Mesendoderm (in vitro differentiated cells): ENCODE results near the gene USH1G.

Experiments used
- DNase-seq: peaks from one replicate; pipeline ENCODE4 v3.0.0; 2013
- H2AK5ac ChIP-seq: 2 replicates; pipeline ENCODE4 v1.6.1; 2013; ENCODE audit warnings: low read length, inconsistent platforms
- H2BK120ac ChIP-seq: 2 replicates; pipeline ENCODE4 v1.6.1; 2013; ENCODE audit warnings: low read depth, mild to moderate bottlenecking, low read length, moderate library complexity, mixed read lengths
- H2BK15ac ChIP-seq: replicated peaks from 2 replicates; pipeline ENCODE4 v1.6.1; 2013; ENCODE audit warnings: low read depth, mild to moderate bottlenecking, moderate library complexity
- H2BK5ac ChIP-seq: 2 replicates; pipeline ENCODE4 v1.6.1; 2013; ENCODE audit warnings: low read length, inconsistent platforms
- H3K18ac ChIP-seq: 2 replicates; pipeline ENCODE4 v1.6.1; 2013; ENCODE audit warnings: mild to moderate bottlenecking, low read length, mixed read lengths
- H3K23ac ChIP-seq: one replicate; pipeline ENCODE4 v1.6.1; 2013; ENCODE audit warnings: low read length
- H3K27ac ChIP-seq: 2 replicates; pipeline ENCODE4 v1.5.1; 2013; ENCODE audit warnings: low read depth, mild to moderate bottlenecking, inconsistent platforms, low read length, moderate library complexity
- H3K27me3 ChIP-seq: 2 replicates; pipeline ENCODE4 v1.6.1; 2013; ENCODE audit warnings: low read length, control low read depth, mild to moderate bottlenecking, inconsistent platforms; ENCODE audit not compliant: insufficient read depth, poor library complexity
- H3K36me3 ChIP-seq: 2 replicates; pipeline ENCODE4 v1.6.1; 2013; ENCODE audit warnings: low read length, inconsistent platforms; ENCODE audit not compliant: control insufficient read depth, insufficient read depth
- H3K4ac ChIP-seq: one replicate; pipeline ENCODE4 v1.6.1; 2013; ENCODE audit warnings: low read depth, mild to moderate bottlenecking, low read length, moderate library complexity
- H3K4me1 ChIP-seq: 2 replicates; pipeline ENCODE4 v1.6.1; 2013; ENCODE audit warnings: low read depth, low read length, inconsistent platforms; ENCODE audit not compliant: control insufficient read depth
- H3K4me2 ChIP-seq: 2 replicates; pipeline ENCODE4 v1.6.1; 2013; ENCODE audit warnings: low read length
- H3K4me3 ChIP-seq: 2 replicates; pipeline ENCODE4 v1.5.1; 2013; ENCODE audit warnings: mild to moderate bottlenecking, low read length
- H3K56ac ChIP-seq: one replicate; pipeline ENCODE4 v1.6.1; 2013; ENCODE audit warnings: low read length
- H3K79me1 ChIP-seq: 2 replicates; pipeline ENCODE4 v1.6.1; 2013; ENCODE audit warnings: low read length, inconsistent platforms
- H3K79me2 ChIP-seq: 2 replicates; pipeline ENCODE4 v1.6.1; 2013; ENCODE audit warnings: mild to moderate bottlenecking, low read length; ENCODE audit not compliant: control insufficient read depth, insufficient read depth
- H3K9ac ChIP-seq: 2 replicates; pipeline ENCODE4 v1.6.1; 2013; ENCODE audit warnings: low read length, inconsistent platforms
- H4K5ac ChIP-seq: one replicate; pipeline ENCODE4 v1.6.1; 2013; ENCODE audit warnings: low read length
- H4K8ac ChIP-seq: one replicate; pipeline ENCODE4 v1.6.1; 2013; ENCODE audit warnings: low read depth, mild to moderate bottlenecking, control low read depth, low read length, moderate library complexity
- WGBS: extraction: QIAGEN DNeasy Blood & Tissue Kit; methylation state at CpG from one replicate; pipeline ENCODE4 v1.1.7; 2013; ENCODE audit warnings: low lambda C conversion rate, missing lambda C conversion rate; ENCODE audit not compliant: insufficient coverage; ENCODE audit errors: extremely low coverage; 5-methylcytosine and 5-hydroxymethylcytosine counted together

The USH1G gene

DNA sequence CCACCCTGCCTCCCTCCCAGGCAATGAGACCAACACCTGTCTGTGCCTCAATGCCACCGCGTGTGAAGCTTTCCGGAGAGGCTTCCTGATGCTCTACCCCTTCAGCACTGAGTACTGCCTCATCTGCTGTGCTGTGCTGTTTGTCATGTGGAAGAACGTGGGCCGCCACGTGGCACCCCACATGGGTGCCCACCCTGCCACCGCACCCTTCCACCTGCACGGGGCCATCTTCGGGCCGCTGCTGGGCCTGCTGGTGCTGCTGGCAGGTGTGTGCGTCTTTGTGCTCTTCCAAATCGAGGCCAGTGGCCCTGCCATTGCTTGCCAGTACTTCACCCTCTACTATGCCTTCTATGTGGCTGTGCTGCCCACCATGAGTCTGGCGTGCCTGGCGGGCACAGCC is 23.6 kb upstream of the USH1G start:
- no peak overlapping the region for H3K27ac ChIP-seq
- WGBS: no CpG with 5 or more reads among the region's 14 CpGs
- no peaks in the 10 kb centered on the region for H3K36me3 ChIP-seq
- no peaks in the 10 kb centered on the region for H3K27me3 ChIP-seq
- H4K5ac ChIP-seq: no peak overlapping the region
- H2BK5ac ChIP-seq: no peak overlapping the region
- no peaks in the 10 kb centered on the region for H3K4me1 ChIP-seq
- H3K4me2 ChIP-seq: no peak overlapping the region
- H4K8ac ChIP-seq: no peak overlapping the region
- H3K4me3 ChIP-seq: no peak overlapping the region
- no peak overlapping the region for H3K4ac ChIP-seq
- H3K23ac ChIP-seq: no peak overlapping the region
- H2BK15ac ChIP-seq: no peak overlapping the region
- no peak for DNase-seq
- H3K79me1 ChIP-seq: no peaks in the 10 kb centered on the region
- H3K79me2 ChIP-seq: no peaks in the 10 kb centered on the region
- H3K18ac ChIP-seq: no peak overlapping the region
- no peak overlapping the region for H3K9ac ChIP-seq
- H2BK120ac ChIP-seq: no peak overlapping the region
- H3K56ac ChIP-seq: no peak overlapping the region
- H2AK5ac ChIP-seq: no peak overlapping the region

DNA sequence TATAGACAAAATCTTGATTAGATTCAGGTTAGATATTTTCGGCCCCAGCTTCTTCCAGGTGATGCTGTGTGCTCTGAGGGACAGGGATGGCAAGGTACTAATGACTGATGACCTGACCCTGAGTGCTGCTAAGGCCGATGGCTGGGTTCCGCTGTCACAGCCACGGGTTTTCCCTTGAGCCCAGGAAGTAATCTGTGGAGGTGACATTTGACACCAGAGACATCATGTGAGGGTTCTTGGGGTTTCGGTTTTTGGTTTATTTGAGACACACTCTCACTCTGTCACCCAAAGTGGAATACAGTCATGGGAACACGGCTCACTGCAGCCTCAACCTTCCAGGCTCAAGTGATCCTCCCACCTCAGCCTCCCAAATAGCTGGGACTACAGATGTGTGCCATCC is 22.5 kb upstream of the USH1G start:
- Histone ChIP-seq H3K4me3 (no peak overlapping the region), H3K36me3 (no peaks in the 10 kb centered on the region), H3K79me2 (no peaks in the 10 kb centered on the region), H3K4me1 (no peaks in the 10 kb centered on the region), H3K27ac (no peak overlapping the region), H3K18ac (no peak overlapping the region), H4K8ac (no peak overlapping the region), H3K4me2 (no peak overlapping the region), H3K23ac (no peak overlapping the region), H3K9ac (no peak overlapping the region), H3K79me1 (no peaks in the 10 kb centered on the region), H3K56ac (no peak overlapping the region), H3K27me3 (no peaks in the 10 kb centered on the region), H2BK5ac (no peak overlapping the region), H2BK15ac (no peak overlapping the region), H2BK120ac (no peak overlapping the region), H2AK5ac (no peak overlapping the region), H4K5ac (no peak overlapping the region), H3K4ac (no peak overlapping the region)
- DNase-seq: no peak
- no CpG with 5 or more reads among the region's 6 CpGs for WGBS

DNA sequence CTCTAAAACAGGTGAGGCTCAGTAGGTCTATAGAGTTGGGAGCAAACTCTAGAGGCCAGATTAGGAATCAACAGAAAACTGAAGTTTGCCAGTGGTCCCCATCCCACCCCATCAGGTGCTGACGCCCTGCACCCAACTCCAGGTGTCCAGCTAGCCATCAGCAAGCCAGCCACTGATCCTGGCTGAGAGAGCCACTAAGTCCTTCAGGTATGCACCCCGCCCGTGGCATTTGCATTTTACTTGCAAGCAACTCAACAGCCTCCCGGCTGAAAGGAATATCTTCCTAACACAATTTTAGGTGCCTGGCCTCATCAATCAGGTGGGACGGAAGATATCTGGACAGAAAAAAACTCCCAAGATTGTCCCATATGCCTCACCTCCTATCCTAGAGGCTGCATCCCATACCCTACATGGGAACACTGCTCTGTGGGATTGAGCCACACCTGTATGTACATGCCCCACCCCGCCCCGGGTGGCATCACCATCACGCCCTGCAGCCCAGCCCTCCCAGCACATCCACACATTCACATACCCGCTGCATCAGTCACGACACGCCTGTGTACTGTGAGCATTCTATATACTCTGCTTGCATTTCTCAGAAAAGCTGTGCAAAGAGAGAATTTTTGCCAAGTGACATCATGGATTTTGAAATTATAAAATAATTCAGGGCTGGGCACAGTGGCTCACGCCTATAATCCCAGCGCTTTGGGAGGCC is 20.9 kb upstream of the USH1G start:
- Histone ChIP-seq H3K4ac (no peak overlapping the region), H3K56ac (no peak overlapping the region), H3K27me3 (no peaks in the 10 kb centered on the region), H3K18ac (no peak overlapping the region), H3K27ac (no peak overlapping the region), H3K4me1 (no peaks in the 10 kb centered on the region), H3K4me3 (no peak overlapping the region), H4K5ac (no peak overlapping the region), H3K79me2 (no peaks in the 10 kb centered on the region), H3K4me2 (no peak overlapping the region), H3K79me1 (no peaks in the 10 kb centered on the region), H2BK5ac (no peak overlapping the region), H2BK15ac (no peak overlapping the region), H2BK120ac (no peak overlapping the region), H2AK5ac (no peak overlapping the region), H4K8ac (no peak overlapping the region), H3K36me3 (no peaks in the 10 kb centered on the region), H3K9ac (no peak overlapping the region), H3K23ac (no peak overlapping the region)
- no peak for DNase-seq
- WGBS: no CpG with 5 or more reads among the region's 13 CpGs

DNA sequence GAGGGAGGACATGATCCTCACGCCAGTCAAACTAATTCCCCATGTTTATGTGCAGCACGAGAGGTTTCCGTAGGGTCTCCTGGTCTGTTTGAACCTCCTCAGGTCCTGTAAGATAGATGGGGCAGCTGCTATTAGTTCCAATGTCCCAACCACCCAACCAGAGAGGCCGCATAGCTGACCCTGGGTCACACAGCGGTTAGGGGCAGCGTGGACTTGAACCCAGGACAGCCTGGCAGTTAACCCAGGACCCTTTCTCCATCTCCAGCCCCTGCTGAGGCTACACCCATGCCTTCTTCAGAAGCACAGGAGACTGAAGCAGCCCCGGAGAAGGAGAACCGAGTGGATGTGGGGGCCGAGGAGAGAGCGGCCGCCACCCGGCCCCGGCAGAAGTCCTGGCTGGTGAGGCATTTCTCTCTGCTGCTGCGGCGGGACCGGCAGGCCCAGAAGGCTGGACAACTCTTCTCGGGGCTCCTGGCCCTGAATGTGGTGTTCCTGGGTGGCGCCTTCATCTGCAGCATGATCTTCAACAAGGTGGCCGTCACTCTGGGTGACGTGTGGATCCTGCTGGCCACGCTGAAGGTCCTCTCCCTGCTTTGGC is 18.2 kb upstream of the USH1G start:
- no CpG with 5 or more reads among the region's 21 CpGs for WGBS
- H2AK5ac ChIP-seq: no peak overlapping the region
- H4K5ac ChIP-seq: no peak overlapping the region
- H4K8ac ChIP-seq: no peak overlapping the region
- no peak overlapping the region for H2BK5ac ChIP-seq
- H3K9ac ChIP-seq: no peak overlapping the region
- no peaks in the 10 kb centered on the region for H3K4me1 ChIP-seq
- H3K4ac ChIP-seq: no peak overlapping the region
- H2BK120ac ChIP-seq: no peak overlapping the region
- no peak overlapping the region for H3K23ac ChIP-seq
- no peak overlapping the region for H3K4me3 ChIP-seq
- DNase-seq: no peak
- H2BK15ac ChIP-seq: no peak overlapping the region
- no peak overlapping the region for H3K18ac ChIP-seq
- H3K56ac ChIP-seq: no peak overlapping the region
- H3K27me3 ChIP-seq: peaks cover 11% of the 10 kb centered on the region
- H3K79me2 ChIP-seq: no peaks in the 10 kb centered on the region
- H3K79me1 ChIP-seq: no peaks in the 10 kb centered on the region
- no peak overlapping the region for H3K4me2 ChIP-seq
- H3K36me3 ChIP-seq: no peaks in the 10 kb centered on the region
- no peak overlapping the region for H3K27ac ChIP-seq

DNA sequence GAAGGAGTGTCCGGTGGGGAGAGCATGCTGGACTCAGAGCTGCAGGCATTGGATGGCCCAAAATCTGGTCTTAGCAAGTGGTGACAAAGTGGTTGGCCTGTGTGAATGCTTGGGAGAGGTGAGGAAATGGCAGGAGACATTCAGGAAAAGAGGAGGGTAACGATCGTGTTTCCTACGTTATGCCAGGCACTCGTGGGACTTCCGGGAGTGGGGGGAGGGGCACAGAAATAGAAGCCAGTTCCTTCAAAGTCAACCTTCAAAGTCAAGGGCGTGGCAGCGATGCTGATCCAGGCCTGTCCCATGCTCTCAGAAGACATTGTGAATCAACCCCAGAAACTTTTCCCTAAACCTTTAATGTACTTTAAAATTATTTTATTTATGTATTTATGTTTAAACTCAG is 16.5 kb upstream of the USH1G start:
- H3K27me3 ChIP-seq: peaks cover 23% of the 10 kb centered on the region

More for the DNA sequence above, 16.5 kb upstream of the USH1G start:
- Histone ChIP-seq H3K18ac (no peak overlapping the region), H3K4me2 (no peak overlapping the region), H4K8ac (no peak overlapping the region), H3K4me1 (no peaks in the 10 kb centered on the region), H2BK5ac (no peak overlapping the region), H3K4me3 (no peak overlapping the region), H3K36me3 (no peaks in the 10 kb centered on the region), H3K9ac (no peak overlapping the region), H2AK5ac (no peak overlapping the region), H3K79me1 (no peaks in the 10 kb centered on the region), H3K4ac (no peak overlapping the region), H4K5ac (no peak overlapping the region), H2BK15ac (no peak overlapping the region), H3K27ac (no peak overlapping the region), H3K23ac (no peak overlapping the region), H3K56ac (no peak overlapping the region), H3K79me2 (no peaks in the 10 kb centered on the region), H2BK120ac (no peak overlapping the region)
- DNase-seq: no peak
- WGBS: no CpG with 5 or more reads among the region's 8 CpGs
